SK-N-MC (cell line): ENCODE measurements around the gene GLI3.

Source experiments
- FOXP2 ChIP-seq: optimal IDR thresholded peaks from 2 replicates; pipeline ENCODE3; 2011; ENCODE audit warnings: mild to moderate bottlenecking, moderate library complexity; ENCODE audit not compliant: insufficient read depth; ENCODE audit errors: extremely low read length, control extremely low read depth
- POLR2AphosphoS5 ChIP-seq: IDR thresholded peaks from 2 replicates; pipeline ENCODE4 v1.6.1; 2012; ENCODE audit warnings: mild to moderate bottlenecking, low read depth, low read length, borderline replicate concordance

- no peak for TF ChIP-seq POLR2AphosphoS5
- TF ChIP-seq FOXP2, result no peak
These were observed 9.5 kb downstream of the GLI3 start for GRCh38 chr7:42227541-42227935.
